HUES48 (cell line): ENCODE measurements around the gene PSMD3.
"Not testable (repeated sequence)": the region's sequence is repeated elsewhere in the genome, so short reads cannot be mapped to it uniquely, and the experiment has no call there.

Experiments used
- H3K27ac ChIP-seq: one replicate; pipeline ENCODE4 v1.7.0; 2013; ENCODE audit warnings: low read depth, low read length, inconsistent platforms
- H3K27me3 ChIP-seq: 2 replicates; pipeline ENCODE4 v1.6.1; 2013; ENCODE audit warnings: mild to moderate bottlenecking, low read length; ENCODE audit not compliant: control insufficient read depth, insufficient read depth
- H3K36me3 ChIP-seq: 2 replicates; pipeline ENCODE4 v1.6.1; 2013; ENCODE audit warnings: low read length; ENCODE audit not compliant: control insufficient read depth, insufficient read depth
- H3K4me1 ChIP-seq: 2 replicates; pipeline ENCODE4 v1.6.1; 2013; ENCODE audit warnings: mild to moderate bottlenecking, low read length; ENCODE audit not compliant: control insufficient read depth, insufficient read depth
- H3K4me3 ChIP-seq: 2 replicates; pipeline ENCODE4 v1.5.1; 2013; ENCODE audit warnings: mild to moderate bottlenecking, low read depth, low read length
- H3K9ac ChIP-seq: 2 replicates; pipeline ENCODE4 v1.6.1; 2013; ENCODE audit warnings: mild to moderate bottlenecking, low read depth, low read length, moderate library complexity
- H3K9me3 ChIP-seq: 2 replicates; pipeline ENCODE4 v1.6.1; 2013; ENCODE audit warnings: low read length; ENCODE audit not compliant: control insufficient read depth, insufficient read depth

PSMD3 gene

GRCh38 chr17:39999067-39999466 is 18.5 kb downstream of the PSMD3 start:
- Histone ChIP-seq H3K27me3 (no peaks in the 10 kb centered on the region), H3K9me3 (no peaks in the 10 kb centered on the region), H3K27ac (no peak overlapping the region), H3K4me3 (no peak overlapping the region), H3K9ac (no peak overlapping the region), H3K36me3 (peaks cover 32% of the 10 kb centered on the region), H3K4me1 (no peaks in the 10 kb centered on the region)

GRCh38 chr17:40000161-40000560 is 19.6 kb downstream of the PSMD3 start:
- Histone ChIP-seq H3K4me3 (no peak overlapping the region), H3K27ac (no peak overlapping the region), H3K27me3 (no peaks in the 10 kb centered on the region), H3K36me3 (peaks cover 21% of the 10 kb centered on the region), H3K9ac (no peak overlapping the region), H3K9me3 (no peaks in the 10 kb centered on the region), H3K4me1 (no peaks in the 10 kb centered on the region)

- H3K36me3 ChIP-seq = peaks cover 10% of the 10 kb centered on the region
- H3K4me1 ChIP-seq, H3K9me3 ChIP-seq, H3K4me3 ChIP-seq, H3K27me3 ChIP-seq, H3K27ac ChIP-seq, H3K9ac ChIP-seq: not testable (repeated sequence)
Measured at GRCh38 chr17:40001335-40001734, 20.7 kb downstream of the PSMD3 start.

- no peaks in the 10 kb centered on the region for H3K27me3 ChIP-seq
Measured at GRCh38 chr17:40004072-40004471, 23.5 kb downstream of the PSMD3 start.

GRCh38 chr17:40004712-40005111 is 24.1 kb downstream of the PSMD3 start:
- no peak overlapping the region for H3K9ac ChIP-seq
- H3K27me3 ChIP-seq = no peaks in the 10 kb centered on the region
- H3K9me3 ChIP-seq = no peaks in the 10 kb centered on the region
- no peaks in the 10 kb centered on the region for H3K36me3 ChIP-seq
- no peaks in the 10 kb centered on the region for H3K4me1 ChIP-seq
- H3K4me3 ChIP-seq = no peak overlapping the region
- no peak overlapping the region for H3K27ac ChIP-seq

More at GRCh38 chr17:40004072-40004471, 23.5 kb downstream of the PSMD3 start:
- Histone ChIP-seq H3K9ac (no peak overlapping the region), H3K4me1 (no peaks in the 10 kb centered on the region), H3K9me3 (no peaks in the 10 kb centered on the region), H3K36me3 (no peaks in the 10 kb centered on the region), H3K4me3 (no peak overlapping the region), H3K27ac (no peak overlapping the region)

GRCh38 chr17:40005520-40005919 is 24.9 kb downstream of the PSMD3 start:
- no peaks in the 10 kb centered on the region for H3K9me3 ChIP-seq
- no peaks in the 10 kb centered on the region for H3K36me3 ChIP-seq
- no peaks in the 10 kb centered on the region for H3K27me3 ChIP-seq
- no peak overlapping the region for H3K27ac ChIP-seq
- H3K4me1 ChIP-seq = no peaks in the 10 kb centered on the region
- no peak overlapping the region for H3K9ac ChIP-seq
- no peak overlapping the region for H3K4me3 ChIP-seq

- H3K4me3 ChIP-seq, H3K27me3 ChIP-seq, H3K36me3 ChIP-seq, H3K9ac ChIP-seq, H3K4me1 ChIP-seq, H3K27ac ChIP-seq, H3K9me3 ChIP-seq: not testable (repeated sequence)
Measured at GRCh38 chr17:40010946-40011500, 30.4 kb downstream of the PSMD3 start.

GRCh38 chr17:40012017-40012647 is 31.5 kb downstream of the PSMD3 start:
- H3K9me3 ChIP-seq, H3K9ac ChIP-seq, H3K27ac ChIP-seq, H3K36me3 ChIP-seq, H3K4me1 ChIP-seq, H3K27me3 ChIP-seq, H3K4me3 ChIP-seq: not testable (repeated sequence)

GRCh38 chr17:40014375-40014980 is 33.9 kb downstream of the PSMD3 start:
- Histone ChIP-seq H3K4me1 (peaks cover 14% of the 10 kb centered on the region), H3K27me3 (no peaks in the 10 kb centered on the region), H3K27ac (no peak overlapping the region), H3K4me3 (no peak overlapping the region), H3K36me3 (peaks cover 2% of the 10 kb centered on the region), H3K9ac (no peak overlapping the region), H3K9me3 (no peaks in the 10 kb centered on the region)

- H3K4me3 ChIP-seq = no peak within 1 kb of the TSS
- peaks cover 15% of the 10 kb centered on the region for H3K4me1 ChIP-seq
- no peaks in the 10 kb centered on the region for H3K27me3 ChIP-seq
- H3K9ac ChIP-seq = no peak within 1 kb of the TSS
- peaks cover 11% of the 10 kb centered on the region for H3K36me3 ChIP-seq
- H3K27ac ChIP-seq = no peak within 1 kb of the TSS
- H3K9me3 ChIP-seq = no peaks in the 10 kb centered on the region
Measured at GRCh38 chr17:40015005-40015997, 34.7 kb downstream of the PSMD3 start, which contains the start of gene CSF3. CSF3 (plus strand) TSS chr17:40015440; CDS start chr17:40015475, 35 bp downstream.
